PFSK-1 (cell line): ENCODE measurements around the gene BANK1.

Experiments used
- FOXP2 ChIP-seq: optimal IDR thresholded peaks from 2 replicates; pipeline ENCODE3; 2011; ENCODE audit warnings: borderline replicate concordance, control low read depth, inconsistent platforms; ENCODE audit not compliant: insufficient read depth; ENCODE audit errors: extremely low read length, extremely low read depth
- POLR2AphosphoS5 ChIP-seq: IDR thresholded peaks from 2 replicates; pipeline ENCODE4 v1.6.1; 2012; ENCODE audit warnings: low read depth, mild to moderate bottlenecking, control low read depth, low read length, moderate library complexity
- REST ChIP-seq, 2 experiments: IDR thresholded peaks; 2 replicates each; pipeline versions ENCODE4 v1.6.1 to v1.8.0; 2011 to 2012; ENCODE audit warnings: low read depth in 2 of 2, low read length in 2 of 2, control low read depth in 1 of 2, inconsistent platforms in 1 of 2, mild to moderate bottlenecking in 1 of 2, moderate library complexity in 1 of 2; ENCODE audit not compliant: insufficient read depth in 1 of 2
- SIN3A ChIP-seq: IDR thresholded peaks from 2 replicates; pipeline ENCODE4 v1.6.1; 2012; ENCODE audit warnings: mild to moderate bottlenecking, low read length, moderate library complexity, borderline replicate concordance; ENCODE audit not compliant: insufficient read depth
- TAF1 ChIP-seq: IDR thresholded peaks from 2 replicates; pipeline ENCODE4 v1.6.1; 2012; ENCODE audit warnings: low read length, control low read depth, borderline replicate concordance; ENCODE audit not compliant: insufficient read depth

Gene BANK1

GRCh38 chr4:101762025-101762424 lies 28.5 kb upstream of the BANK1 start:
- TF ChIP-seq POLR2AphosphoS5 (no peak), TAF1 (no peak), REST (IDR thresholded peaks at IDR 0.05; ENCODE audit: insufficient read depth in 1 of 2, low read depth in 2 of 2, low read length in 2 of 2) (no peak), SIN3A (no peak), FOXP2 (no peak)

DNA sequence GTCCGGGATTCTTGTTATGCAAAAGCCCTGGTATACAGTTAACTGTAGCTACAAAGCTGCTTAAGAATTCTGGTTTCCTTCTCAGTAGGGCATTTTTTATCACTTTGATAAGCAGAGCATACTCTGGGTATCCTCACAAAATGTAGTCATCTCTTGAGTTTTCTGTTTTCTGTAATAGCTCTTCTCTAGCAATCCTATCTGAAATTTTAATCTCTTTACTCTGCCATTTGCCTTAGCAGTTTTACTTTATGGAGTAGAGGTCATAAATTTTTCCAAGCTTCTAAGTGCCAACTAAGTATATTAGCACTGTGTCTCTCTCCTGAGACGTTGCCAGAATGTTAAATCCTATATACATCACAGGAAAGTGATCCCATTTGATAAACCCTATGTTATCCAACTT lies 28.0 kb upstream of the BANK1 start:
- TF ChIP-seq TAF1 (no peak), POLR2AphosphoS5 (no peak), SIN3A (no peak), FOXP2 (no peak), REST (IDR thresholded peaks at IDR 0.05; ENCODE audit: insufficient read depth in 1 of 2, low read depth in 2 of 2, low read length in 2 of 2) (no peak)

- TF ChIP-seq TAF1 (no peak), FOXP2 (no peak), POLR2AphosphoS5 (no peak), REST (IDR thresholded peaks at IDR 0.05; ENCODE audit: insufficient read depth in 1 of 2, low read depth in 2 of 2, low read length in 2 of 2) (no peak), SIN3A (no peak)
Measured at GRCh38 chr4:101763576-101763975, 27.0 kb upstream of the BANK1 start.

- no peak for TF ChIP-seq TAF1
- no peak for TF ChIP-seq SIN3A
- TF ChIP-seq REST (IDR thresholded peaks at IDR 0.05; ENCODE audit: insufficient read depth in 1 of 2, low read depth in 2 of 2, low read length in 2 of 2) = no peak
- no peak for TF ChIP-seq POLR2AphosphoS5
- TF ChIP-seq FOXP2 = no peak
Measured at GRCh38 chr4:101774807-101775206, 15.7 kb upstream of the BANK1 start.

- no peak for TF ChIP-seq POLR2AphosphoS5
- no peak for TF ChIP-seq FOXP2
- no peak for TF ChIP-seq REST (IDR thresholded peaks at IDR 0.05; ENCODE audit: insufficient read depth in 1 of 2, low read depth in 2 of 2, low read length in 2 of 2)
- no peak for TF ChIP-seq SIN3A
- TF ChIP-seq TAF1 = no peak
Measured at GRCh38 chr4:101777431-101777830, 13.1 kb upstream of the BANK1 start.
